Caco-2 (cell line): ENCODE measurements around the gene TNRC18. TPM values are rescaled to one million over a fixed set of nuclear protein-coding genes. Genes with fewer than 3 reads are reported as not detected.

Experiments used
- BruUV-seq: library from RNA; stranded (reverse); fragments of 400-500 nt; replicated peaks from 2 replicates; lab custom pipeline; 2021; lab: Mats Ljungman, UMichigan
- CTCF ChIA-PET: fragments of 300-600 bp; sonication (Branson Sonifier 250); formaldehyde crosslinking; loops from one replicate; lab custom pipeline; 2022; ENCODE audit warnings: antibody characterized with exemption; lab: Charles Lee
- POLR2A ChIA-PET: fragments of 300-600 bp; sonication (Branson Sonifier 250); formaldehyde crosslinking; loops from one replicate; lab custom pipeline; 2022; ENCODE audit warnings: antibody characterized with exemption; lab: Charles Lee
- DNase-seq, 2 experiments: peaks; one replicate each; pipeline versions ENCODE4 v3.0.0 to v3.0.0-alpha.2; 2020 to 2022
- H3K27me3 ChIP-seq: replicated peaks from 2 replicates; pipeline ENCODE4 v1.6.0; 2011; ENCODE audit warnings: low read length; ENCODE audit not compliant: control insufficient read depth, insufficient read depth
- H3K36me3 ChIP-seq: 2 replicates; pipeline ENCODE4 v1.5.1; 2011; ENCODE audit warnings: low read length; ENCODE audit not compliant: control insufficient read depth, insufficient read depth
- H3K4me1 ChIP-seq: fragments of 250-450 bp; sonication (Bioruptor Pico); 2 replicates; pipeline ENCODE4 v1.5.1; 2020; ENCODE audit warnings: mild to moderate bottlenecking
- H3K4me3 ChIP-seq: 2 replicates; pipeline ENCODE4 v1.5.1; 2011; ENCODE audit warnings: low read depth, mild to moderate bottlenecking, control low read depth, low read length
- H3K9me3 ChIP-seq: fragments of 250-450 bp; sonication (Bioruptor Pico); 2 replicates; pipeline ENCODE4 v1.5.1; 2020; ENCODE audit warnings: mild to moderate bottlenecking, moderate library complexity
- H3K27ac Mint-ChIP-seq: one replicate; pipeline ENCODE4 v1.8.0; 2022; ENCODE audit warnings: mixed read lengths; ENCODE audit not compliant: unreplicated experiment
- H3K27me3 Mint-ChIP-seq: one replicate; pipeline ENCODE4 v1.8.0; 2022; ENCODE audit warnings: mixed read lengths; ENCODE audit not compliant: insufficient read depth, unreplicated experiment
- H3K36me3 Mint-ChIP-seq: one replicate; pipeline ENCODE4 v1.8.0; 2022; ENCODE audit warnings: mild to moderate bottlenecking, mixed read lengths; ENCODE audit not compliant: insufficient read depth, unreplicated experiment
- H3K4me1 Mint-ChIP-seq: one replicate; pipeline ENCODE4 v1.8.0; 2022; ENCODE audit warnings: low read depth, mixed read lengths; ENCODE audit not compliant: unreplicated experiment
- H3K4me3 Mint-ChIP-seq: one replicate; pipeline ENCODE4 v1.8.0; 2022; ENCODE audit warnings: mild to moderate bottlenecking, moderate library complexity, mixed read lengths; ENCODE audit not compliant: unreplicated experiment
- H3K9me3 Mint-ChIP-seq: one replicate; pipeline ENCODE4 v1.8.0; 2022; ENCODE audit warnings: mixed read lengths; ENCODE audit not compliant: unreplicated experiment
- CTCF ChIP-seq, 2 experiments: fragments of 200-600 bp in 1 of 2; IDR thresholded peaks; 1 replicate in 1 of 2; 2 replicates in 1 of 2; pipeline versions ENCODE4 v1.5.1 to v1.8.0; 2011 to 2022; ENCODE audit warnings: antibody characterized with exemption in 1 of 2, control low read depth in 1 of 2, inconsistent platforms in 1 of 2, low read depth in 1 of 2, low read length in 1 of 2, mild to moderate bottlenecking in 1 of 2, moderate library complexity in 1 of 2; ENCODE audit not compliant: insufficient read depth in 1 of 2, severe bottlenecking in 1 of 2, unreplicated experiment in 1 of 2
- intact Hi-C: fragments of 100-400 bp; cut with micrococcal nuclease; formaldehyde crosslinking; loops from one replicate; pipeline ENCODE4 v1.10.0; 2022; ENCODE audit not compliant: unreplicated experiment
- total RNA-seq: library from RNA; stranded (reverse); gene quantifications from 2 replicates; pipeline ENCODE4 v1.2.3, GENCODE V29; 2022

The TNRC18 gene
- total RNA-seq, 1 experiment from 2014 or later = 75.6 TPM

- ChIA-PET POLR2A (interaction anchor here (0.6 kb wide), 1 partner anchor 127 kb away, joined by 3 read pairs; no protein-coding TSS in a partner anchor), CTCF (interaction anchor here (0.7 to 1.3 kb wide), 3 partner anchors 28 to 56 kb away, joined by 3 to 7 read pairs (median 5); no protein-coding TSS in a partner anchor)
- Histone ChIP-seq H3K4me3 (no peak overlapping the region), H3K9me3 (no peaks in the 10 kb centered on the region), H3K4me1 (peaks cover 7% of the 10 kb centered on the region), H3K27me3 (no peaks in the 10 kb centered on the region), H3K36me3 (peaks cover 3% of the 10 kb centered on the region; the same call in 1 of the 2 replicates)
- peaks cover 57% of the 10 kb centered on the region for H3K36me3 Mint-ChIP-seq
- no TSS peak for BruUV-seq
- peaks cover 7% of the 10 kb centered on the region for H3K4me1 Mint-ChIP-seq
- no peak overlapping the region for H3K4me3 Mint-ChIP-seq
- H3K9me3 Mint-ChIP-seq = no peaks in the 10 kb centered on the region
- peak overlapping the region; percentile 79 for H3K27ac Mint-ChIP-seq
- intact Hi-C loops = loop anchor here (2.0 kb wide), 1 partner anchor 54 kb away; no protein-coding TSS in a partner anchor
- DNase-seq = no peak
- no peak for TF ChIP-seq CTCF (IDR thresholded peaks at IDR 0.05; ENCODE audit: insufficient read depth in 1 of 2, low read depth in 1 of 2, low read length in 1 of 2, severe bottlenecking in 1 of 2, unreplicated experiment in 1 of 2)
- H3K27me3 Mint-ChIP-seq = no peaks in the 10 kb centered on the region
Observed at GRCh38 chr7:5396999-5397663, 26.5 kb downstream of the TNRC18 start.

GRCh38 chr7:5396542-5396941, 27.1 kb downstream of the TNRC18 start:
- no peaks in the 10 kb centered on the region for H3K9me3 ChIP-seq
- TF ChIP-seq CTCF (IDR thresholded peaks at IDR 0.05; ENCODE audit: insufficient read depth in 1 of 2, low read depth in 1 of 2, low read length in 1 of 2, severe bottlenecking in 1 of 2, unreplicated experiment in 1 of 2) = no peak
- no peaks in the 10 kb centered on the region for H3K9me3 Mint-ChIP-seq
- POLR2A ChIA-PET = interaction anchor here (0.7 kb wide), 1 partner anchor 26 kb away, joined by 3 read pairs; no protein-coding TSS in a partner anchor
- H3K4me3 ChIP-seq = no peak overlapping the region
- H3K4me1 Mint-ChIP-seq = peaks cover 6% of the 10 kb centered on the region
- H3K27me3 ChIP-seq = no peaks in the 10 kb centered on the region
- H3K27me3 Mint-ChIP-seq = no peaks in the 10 kb centered on the region
- intact Hi-C loops = loop anchor here (2.0 kb wide), 1 partner anchor 54 kb away; no protein-coding TSS in a partner anchor
- H3K27ac Mint-ChIP-seq = no peak overlapping the region
- peaks cover 3% of the 10 kb centered on the region; the same call in 1 of the 2 replicates for H3K36me3 ChIP-seq
- no peak overlapping the region for H3K4me3 Mint-ChIP-seq
- peaks cover 5% of the 10 kb centered on the region for H3K4me1 ChIP-seq
- no TSS peak for BruUV-seq
- CTCF ChIA-PET = interaction anchor here (1.0 to 1.3 kb wide), 2 partner anchors 29 to 54 kb away, joined by 5 to 7 read pairs; no protein-coding TSS in a partner anchor
- peaks cover 55% of the 10 kb centered on the region for H3K36me3 Mint-ChIP-seq
- DNase-seq = no peak

- DNase-seq = no peak
- ChIA-PET POLR2A (no interaction called here), CTCF (no interaction called here)
- no peaks in the 10 kb centered on the region for H3K27me3 ChIP-seq
- no TSS peak for BruUV-seq
- H3K9me3 Mint-ChIP-seq = no peaks in the 10 kb centered on the region
- no peak overlapping the region for H3K27ac Mint-ChIP-seq
- no peaks in the 10 kb centered on the region for H3K9me3 ChIP-seq
- no peak overlapping the region for H3K4me3 Mint-ChIP-seq
- no peak overlapping the region for H3K4me3 ChIP-seq
- intact Hi-C loops = no loop called here
- H3K4me1 ChIP-seq = no peaks in the 10 kb centered on the region
- peaks cover 61% of the 10 kb centered on the region for H3K36me3 Mint-ChIP-seq
- H3K27me3 Mint-ChIP-seq = no peaks in the 10 kb centered on the region
- TF ChIP-seq CTCF (IDR thresholded peaks at IDR 0.05; ENCODE audit: insufficient read depth in 1 of 2, low read depth in 1 of 2, low read length in 1 of 2, severe bottlenecking in 1 of 2, unreplicated experiment in 1 of 2) = no peak
- peaks cover 3% of the 10 kb centered on the region; the same call in 1 of the 2 replicates for H3K36me3 ChIP-seq
- no peaks in the 10 kb centered on the region for H3K4me1 Mint-ChIP-seq
Observed at GRCh38 chr7:5395246-5395645, 28.4 kb downstream of the TNRC18 start.
